HL-60 (cell line): ENCODE results near the gene ZACN.
A peak's percentile ranks its signal among the peaks of the same experiment; 100 is the strongest.

ENCODE experiments used
- DNase-seq, 2 experiments: peaks; one replicate each; pipeline ENCODE4 v3.0.0-alpha.2; 2010 to 2020; ENCODE audit warnings: low read depth in 1 of 2, low spot score in 1 of 2
- H3K27ac ChIP-seq: fragments of 250-450 bp; sonication (Bioruptor Pico); replicated peaks from 2 replicates; pipeline ENCODE4 v1.5.1; 2020; ENCODE audit warnings: mild to moderate bottlenecking, moderate library complexity
- H3K27me3 ChIP-seq: fragments of 250-450 bp; sonication (Bioruptor Pico); 2 replicates; pipeline ENCODE4 v1.5.1; 2021; ENCODE audit warnings: mild to moderate bottlenecking, moderate library complexity; ENCODE audit not compliant: insufficient read depth, poor library complexity, severe bottlenecking
- H3K4me3 ChIP-seq: replicated peaks from 2 replicates; pipeline ENCODE4 v1.5.1; 2011; ENCODE audit warnings: mild to moderate bottlenecking, control low read depth, low read length; ENCODE audit not compliant: insufficient read depth
- GABPA ChIP-seq: IDR thresholded peaks from 2 replicates; pipeline ENCODE4 v1.6.1; 2012; ENCODE audit warnings: low read depth
- POLR2AphosphoS5 ChIP-seq: IDR thresholded peaks from 2 replicates; pipeline ENCODE4 v1.6.1; 2012; ENCODE audit warnings: low read depth
- REST ChIP-seq: IDR thresholded peaks from 2 replicates; pipeline ENCODE4 v1.6.1; 2012; ENCODE audit warnings: low read depth; ENCODE audit not compliant: insufficient replicate concordance
- SPI1 ChIP-seq: IDR thresholded peaks from 2 replicates; pipeline ENCODE4 v1.6.1; 2012; ENCODE audit warnings: low read depth, mild to moderate bottlenecking, borderline replicate concordance
- TF ChIP-seq, protein P1 (sequence below): IDR thresholded peaks from one replicate; pipeline ENCODE4 v1.5.1; 2011; ENCODE audit warnings: low read length, control low read depth, inconsistent platforms; ENCODE audit not compliant: insufficient read depth

The ZACN gene

GRCh38 chr17:76125922-76126321 lies 46.9 kb downstream of the ZACN start:
- no peak for TF ChIP-seq POLR2AphosphoS5
- no peak for TF ChIP-seq GABPA
- no peak for TF ChIP-seq REST
- TF ChIP-seq, protein P1, sequence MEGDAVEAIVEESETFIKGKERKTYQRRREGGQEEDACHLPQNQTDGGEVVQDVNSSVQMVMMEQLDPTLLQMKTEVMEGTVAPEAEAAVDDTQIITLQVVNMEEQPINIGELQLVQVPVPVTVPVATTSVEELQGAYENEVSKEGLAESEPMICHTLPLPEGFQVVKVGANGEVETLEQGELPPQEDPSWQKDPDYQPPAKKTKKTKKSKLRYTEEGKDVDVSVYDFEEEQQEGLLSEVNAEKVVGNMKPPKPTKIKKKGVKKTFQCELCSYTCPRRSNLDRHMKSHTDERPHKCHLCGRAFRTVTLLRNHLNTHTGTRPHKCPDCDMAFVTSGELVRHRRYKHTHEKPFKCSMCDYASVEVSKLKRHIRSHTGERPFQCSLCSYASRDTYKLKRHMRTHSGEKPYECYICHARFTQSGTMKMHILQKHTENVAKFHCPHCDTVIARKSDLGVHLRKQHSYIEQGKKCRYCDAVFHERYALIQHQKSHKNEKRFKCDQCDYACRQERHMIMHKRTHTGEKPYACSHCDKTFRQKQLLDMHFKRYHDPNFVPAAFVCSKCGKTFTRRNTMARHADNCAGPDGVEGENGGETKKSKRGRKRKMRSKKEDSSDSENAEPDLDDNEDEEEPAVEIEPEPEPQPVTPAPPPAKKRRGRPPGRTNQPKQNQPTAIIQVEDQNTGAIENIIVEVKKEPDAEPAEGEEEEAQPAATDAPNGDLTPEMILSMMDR, result no peak
- no peak for TF ChIP-seq SPI1
- H3K4me3 ChIP-seq, result no peak overlapping the region

DNA sequence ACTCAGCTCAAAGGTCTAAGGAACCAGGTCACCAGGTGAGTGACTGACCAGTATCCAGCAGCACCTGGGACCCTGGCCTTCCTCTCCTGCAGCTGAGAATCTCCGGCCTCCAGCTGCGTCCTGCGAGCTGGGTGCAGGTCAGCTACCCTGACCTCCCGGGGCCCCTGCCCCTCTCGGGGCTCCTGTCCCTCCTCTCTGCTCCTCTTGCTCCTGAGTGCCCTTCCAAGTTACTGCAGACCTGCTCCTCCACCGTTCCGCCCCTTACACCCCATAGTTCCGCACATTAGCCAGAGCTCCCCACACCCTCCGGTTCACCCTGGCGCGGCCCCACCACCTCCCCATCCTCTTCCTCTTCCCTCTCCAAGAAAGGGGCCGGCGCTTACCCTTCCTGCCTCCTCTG lies 51.5 kb downstream of the ZACN start:
- Histone ChIP-seq H3K27me3 (no peaks in the 10 kb centered on the region), H3K4me3 (no peak overlapping the region), H3K27ac (no peak overlapping the region)
- peak in 1 of 2 experiments; percentile 33 for DNase-seq
- TF ChIP-seq SPI1, result no peak
- TF ChIP-seq GABPA, result no peak
- no peak for TF ChIP-seq POLR2AphosphoS5
- TF ChIP-seq, protein P1, result no peak

More at GRCh38 chr17:76125922-76126321, 46.9 kb downstream of the ZACN start:
- no peaks in the 10 kb centered on the region for H3K27me3 ChIP-seq
- DNase-seq, result no peak
- H3K27ac ChIP-seq, result no peak overlapping the region

- H3K4me3 ChIP-seq, result no peak overlapping the region
- H3K27me3 ChIP-seq, result peaks cover 2% of the 10 kb centered on the region
- no peak overlapping the region for H3K27ac ChIP-seq
- TF ChIP-seq SPI1 (no peak), POLR2AphosphoS5 (no peak), GABPA (no peak), REST (no peak)
- TF ChIP-seq, protein P1, result no peak
- DNase-seq, result no peak
These were observed 52.2 kb downstream of the ZACN start for GRCh38 chr17:76131051-76131691.
